AG04450 (cell line): ENCODE data around the gene ANKS1B. TPM values are rescaled to one million over a fixed set of nuclear protein-coding genes. Genes with fewer than 3 reads are reported as not detected.

ENCODE experiments used
- CTCF ChIA-PET: fragments of 300-600, 350-600 bp; formaldehyde crosslinking; extraction: SDS; loops from one replicate; lab custom pipeline; 2022; ENCODE audit warnings: antibody characterized with exemption, inconsistent platforms; lab: Charles Lee
- POLR2A ChIA-PET: fragments of 350-600 bp; formaldehyde crosslinking; extraction: SDS; loops from one replicate; lab custom pipeline; 2021; ENCODE audit warnings: antibody characterized with exemption, inconsistent platforms; lab: Yijun Ruan, JAX
- DNase-seq: peaks from one replicate; pipeline ENCODE4 v3.0.0-alpha.2; 2011; ENCODE audit warnings: low read depth, low spot score
- H3K27ac ChIP-seq: one replicate; pipeline ENCODE4 v1.5.1; 2012; ENCODE audit warnings: low read depth, low read length, control low read depth
- H3K27me3 ChIP-seq: one replicate; pipeline ENCODE4 v1.6.0; 2012; ENCODE audit warnings: low read length; ENCODE audit not compliant: control insufficient read depth, insufficient read depth
- H3K4me3 ChIP-seq: 2 replicates; pipeline ENCODE4 v1.5.1; 2011; ENCODE audit warnings: mild to moderate bottlenecking, low read depth, low read length, control low read depth
- H3K9me3 ChIP-seq: 2 replicates; pipeline ENCODE4 v1.5.1; 2012; ENCODE audit warnings: low read length; ENCODE audit not compliant: control insufficient read depth, insufficient read depth
- polyA plus RNA-seq: library from polyadenylated mRNA; depleted of rRNA; stranded (reverse); fragments of >200 nt; gene quantifications from 2 replicates; pipeline ENCODE4 v1.2.3, GENCODE V29; 2011
- TF ChIP-seq, protein P1 (sequence below): IDR thresholded peaks from 2 replicates; pipeline ENCODE4 v1.5.1; 2011; ENCODE audit warnings: low read depth, low read length, control low read depth, inconsistent platforms

ANKS1B gene
- polyA plus RNA-seq, 1 experiment, result 0.22 TPM

DNA sequence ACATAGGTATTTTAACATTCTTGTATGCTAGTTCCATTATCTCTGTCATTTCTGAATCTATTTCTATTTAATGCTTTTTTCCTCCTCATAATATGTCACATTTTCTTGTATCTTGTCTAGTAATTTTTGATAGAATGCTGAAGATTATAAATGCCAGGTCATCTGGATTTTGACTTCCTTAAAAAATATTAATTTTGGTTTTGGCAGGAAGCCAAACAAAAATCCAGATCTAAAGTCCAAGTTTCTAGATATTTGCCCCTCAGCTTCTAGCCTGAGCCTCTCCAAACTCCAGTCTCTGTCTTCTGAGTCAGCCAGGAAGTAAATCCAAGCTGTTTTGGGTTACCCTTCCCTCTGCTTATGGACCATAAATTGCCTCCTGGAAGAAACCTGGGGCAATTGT, 1004.2 kb downstream of the ANKS1B start:
- POLR2A ChIA-PET, result no interaction called here
- Histone ChIP-seq H3K27ac (no peak overlapping the region), H3K27me3 (no peaks in the 10 kb centered on the region), H3K9me3 (no peaks in the 10 kb centered on the region; the same call in 1 of the 2 replicates), H3K4me3 (no peak overlapping the region)
- CTCF ChIA-PET, result no interaction called here
- DNase-seq, result no peak
- TF ChIP-seq, protein P1, sequence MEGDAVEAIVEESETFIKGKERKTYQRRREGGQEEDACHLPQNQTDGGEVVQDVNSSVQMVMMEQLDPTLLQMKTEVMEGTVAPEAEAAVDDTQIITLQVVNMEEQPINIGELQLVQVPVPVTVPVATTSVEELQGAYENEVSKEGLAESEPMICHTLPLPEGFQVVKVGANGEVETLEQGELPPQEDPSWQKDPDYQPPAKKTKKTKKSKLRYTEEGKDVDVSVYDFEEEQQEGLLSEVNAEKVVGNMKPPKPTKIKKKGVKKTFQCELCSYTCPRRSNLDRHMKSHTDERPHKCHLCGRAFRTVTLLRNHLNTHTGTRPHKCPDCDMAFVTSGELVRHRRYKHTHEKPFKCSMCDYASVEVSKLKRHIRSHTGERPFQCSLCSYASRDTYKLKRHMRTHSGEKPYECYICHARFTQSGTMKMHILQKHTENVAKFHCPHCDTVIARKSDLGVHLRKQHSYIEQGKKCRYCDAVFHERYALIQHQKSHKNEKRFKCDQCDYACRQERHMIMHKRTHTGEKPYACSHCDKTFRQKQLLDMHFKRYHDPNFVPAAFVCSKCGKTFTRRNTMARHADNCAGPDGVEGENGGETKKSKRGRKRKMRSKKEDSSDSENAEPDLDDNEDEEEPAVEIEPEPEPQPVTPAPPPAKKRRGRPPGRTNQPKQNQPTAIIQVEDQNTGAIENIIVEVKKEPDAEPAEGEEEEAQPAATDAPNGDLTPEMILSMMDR, result no peak

DNA sequence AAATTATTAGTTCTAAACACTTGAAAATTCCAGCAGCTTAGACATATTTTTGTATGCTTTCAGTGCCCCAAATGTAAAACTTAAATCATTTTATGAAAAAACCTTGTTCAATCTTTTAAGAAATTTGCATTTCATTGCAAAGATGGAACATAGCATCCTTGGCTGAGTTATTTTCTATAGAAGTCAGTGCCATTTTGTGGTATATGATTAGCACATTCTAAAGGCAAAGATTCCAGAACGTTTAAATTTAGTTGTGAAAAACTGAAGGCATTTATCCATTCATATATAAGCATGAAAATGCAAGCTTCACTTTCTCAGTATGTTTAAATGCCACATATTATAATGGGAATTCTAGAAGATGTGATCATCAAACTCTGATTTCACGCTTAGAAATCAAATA, 1007.5 kb downstream of the ANKS1B start:
- TF ChIP-seq, protein P1, result no peak
- Histone ChIP-seq H3K27ac (no peak overlapping the region), H3K27me3 (no peaks in the 10 kb centered on the region), H3K9me3 (no peaks in the 10 kb centered on the region; the same call in 1 of the 2 replicates), H3K4me3 (no peak overlapping the region)
- POLR2A ChIA-PET, result no interaction called here
- DNase-seq, result no peak
- CTCF ChIA-PET, result no interaction called here

DNA sequence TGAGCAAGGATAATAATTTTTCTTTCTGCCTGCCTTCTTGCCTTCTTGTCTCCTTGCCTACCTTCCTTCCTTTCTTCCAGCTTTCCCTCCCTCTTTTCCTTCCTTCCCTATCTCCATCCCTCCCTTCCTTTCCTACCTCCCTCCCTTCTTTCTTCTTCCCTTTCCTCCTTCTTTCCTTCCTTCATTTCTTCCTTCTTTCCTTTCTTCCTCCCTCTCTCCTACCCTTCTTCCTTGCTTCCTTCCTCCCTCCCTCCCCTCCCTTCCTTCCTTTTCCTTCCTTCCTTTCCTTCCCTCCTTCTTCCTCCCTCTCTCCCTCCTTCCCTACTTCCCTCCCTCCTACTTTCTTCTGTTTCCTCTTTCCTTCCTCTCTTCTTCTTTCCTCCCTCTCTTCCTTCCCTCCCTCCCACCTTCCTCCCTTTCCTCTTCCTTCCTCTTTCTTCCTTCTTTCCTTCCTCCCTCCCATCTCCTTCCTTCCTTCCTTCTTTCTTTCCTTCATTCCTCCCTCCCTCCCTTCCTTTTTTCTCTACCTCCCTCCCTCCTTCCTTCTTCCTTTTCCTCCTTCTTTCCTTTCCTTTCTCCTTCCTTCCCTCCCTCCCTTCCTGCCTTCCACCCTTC, 1009.9 kb downstream of the ANKS1B start:
- TF ChIP-seq, protein P1, result no peak
- H3K9me3 ChIP-seq, result no peaks in the 10 kb centered on the region
- POLR2A ChIA-PET, result no interaction called here
- DNase-seq, result no peak
- no peak overlapping the region for H3K27ac ChIP-seq
- CTCF ChIA-PET, result no interaction called here
- no peaks in the 10 kb centered on the region for H3K27me3 ChIP-seq
- no peak overlapping the region for H3K4me3 ChIP-seq

DNA sequence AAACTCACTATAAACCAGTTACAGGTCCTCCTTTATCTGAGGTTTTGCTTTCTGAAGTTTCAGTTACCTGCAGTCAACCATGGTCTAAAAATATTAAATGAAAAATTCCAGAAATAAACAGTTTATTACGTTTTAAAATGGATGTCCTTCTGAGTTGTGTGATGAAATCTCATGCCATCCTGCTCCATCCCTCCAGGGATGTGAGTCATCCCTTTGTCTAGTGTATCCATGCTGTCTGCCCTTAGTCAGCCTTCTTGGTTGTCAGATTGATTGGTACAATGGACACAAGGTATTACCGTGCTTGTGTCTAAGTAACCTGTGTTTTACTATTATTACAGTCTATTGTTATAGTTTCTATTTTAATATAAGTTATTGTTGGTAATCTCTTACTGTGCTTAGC, 1011.3 kb downstream of the ANKS1B start:
- Histone ChIP-seq H3K4me3 (no peak overlapping the region), H3K27ac (no peak overlapping the region), H3K9me3 (no peaks in the 10 kb centered on the region), H3K27me3 (no peaks in the 10 kb centered on the region)
- ChIA-PET POLR2A (no interaction called here), CTCF (no interaction called here)
- TF ChIP-seq, protein P1, result no peak
- no peak for DNase-seq

DNA sequence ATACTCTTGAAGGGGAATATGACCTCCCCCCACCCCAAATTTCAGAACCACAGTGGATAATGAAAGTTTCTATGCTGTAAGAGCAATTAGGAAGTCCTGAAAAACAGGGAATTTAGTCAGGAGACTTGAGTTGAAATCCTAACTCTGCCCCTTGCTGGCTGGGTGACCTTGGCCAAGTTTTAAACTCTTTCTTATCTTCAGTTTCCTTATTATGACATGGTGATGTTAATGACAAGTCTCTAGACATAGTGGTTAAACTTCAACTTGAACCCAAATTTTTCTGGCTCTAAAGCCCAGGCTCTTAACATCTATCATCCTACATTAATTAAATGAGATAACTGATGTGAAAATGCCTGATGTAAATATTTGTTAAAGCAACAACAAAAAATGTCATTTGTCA, 1013.8 kb downstream of the ANKS1B start:
- POLR2A ChIA-PET, result no interaction called here

More for the DNA sequence above, 1013.8 kb downstream of the ANKS1B start:
- H3K9me3 ChIP-seq, result no peaks in the 10 kb centered on the region
- H3K4me3 ChIP-seq, result no peak overlapping the region
- H3K27me3 ChIP-seq, result no peaks in the 10 kb centered on the region
- CTCF ChIA-PET, result no interaction called here
- no peak overlapping the region for H3K27ac ChIP-seq
- DNase-seq, result no peak
- TF ChIP-seq, protein P1, result no peak
